HG03565 (cell line): ENCODE measurements around the gene PXDC1.

Experiments used
- ATAC-seq: cut with Tn5 transposase; IDR thresholded peaks from one replicate; pipeline ENCODE4 v1.9.1; 2021; ENCODE audit warnings: mild to moderate bottlenecking, moderate library complexity; ENCODE audit not compliant: unreplicated experiment

Gene PXDC1

DNA sequence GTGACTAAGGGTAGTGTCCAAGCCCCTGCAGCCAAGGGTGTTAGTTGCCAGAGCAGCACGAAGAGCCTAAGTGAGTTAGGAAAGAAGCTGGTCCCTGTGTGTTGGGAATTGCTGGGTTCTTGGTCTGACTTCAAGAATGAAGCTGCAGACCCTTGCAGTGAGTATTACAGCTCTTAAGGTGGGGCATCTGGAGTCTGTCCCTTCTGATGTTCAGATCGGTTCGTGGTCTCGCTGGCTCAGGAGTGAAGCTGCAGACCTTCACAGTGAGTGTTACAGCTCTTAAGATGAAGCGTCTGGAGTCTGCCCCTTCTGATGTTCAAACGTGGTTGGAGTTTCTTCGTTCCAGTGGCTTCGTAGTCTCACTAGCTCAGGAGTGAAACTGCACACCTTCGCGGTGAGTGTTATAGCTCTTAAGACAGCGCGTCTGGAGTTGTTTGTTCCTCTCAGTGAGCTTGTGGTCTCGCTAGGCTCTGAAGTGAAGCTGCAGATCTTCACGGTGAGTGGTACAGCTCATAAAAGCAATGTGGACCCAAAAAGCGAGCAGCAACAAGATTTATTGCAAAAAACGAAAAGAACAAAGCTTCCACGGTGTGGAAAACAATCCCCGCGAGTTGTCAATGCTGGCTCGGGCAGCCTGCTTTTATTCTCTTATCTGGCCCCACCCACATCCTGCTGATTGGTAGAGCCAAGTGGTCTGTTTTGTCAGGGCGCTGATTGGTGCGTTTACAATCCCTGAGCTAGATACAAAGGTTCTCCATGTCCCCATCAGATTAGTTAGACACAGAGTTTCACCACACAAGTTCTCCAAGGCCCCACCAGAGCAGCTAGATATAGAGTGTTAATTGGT, 31.8 kb downstream of the PXDC1 start:
- ATAC-seq = no peak

DNA sequence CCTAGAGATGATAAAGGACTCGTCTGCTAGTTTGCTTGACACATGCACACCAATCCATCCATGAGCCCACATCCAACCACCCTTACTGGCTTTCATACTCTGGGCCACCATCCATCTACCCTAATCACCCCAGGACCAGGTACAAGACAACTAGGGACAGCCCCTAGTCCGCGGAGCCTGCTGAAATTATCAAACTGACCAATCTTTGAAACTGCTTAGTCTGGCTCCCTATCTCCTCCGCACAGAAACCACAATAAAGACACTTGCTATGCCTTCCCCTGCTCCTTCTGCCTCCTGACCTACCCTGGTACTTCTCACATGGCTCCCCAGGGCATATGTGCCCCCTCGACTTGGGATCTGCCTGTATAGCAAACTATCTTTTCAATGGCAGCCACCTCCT, 33.1 kb downstream of the PXDC1 start:
- no peak for ATAC-seq

DNA sequence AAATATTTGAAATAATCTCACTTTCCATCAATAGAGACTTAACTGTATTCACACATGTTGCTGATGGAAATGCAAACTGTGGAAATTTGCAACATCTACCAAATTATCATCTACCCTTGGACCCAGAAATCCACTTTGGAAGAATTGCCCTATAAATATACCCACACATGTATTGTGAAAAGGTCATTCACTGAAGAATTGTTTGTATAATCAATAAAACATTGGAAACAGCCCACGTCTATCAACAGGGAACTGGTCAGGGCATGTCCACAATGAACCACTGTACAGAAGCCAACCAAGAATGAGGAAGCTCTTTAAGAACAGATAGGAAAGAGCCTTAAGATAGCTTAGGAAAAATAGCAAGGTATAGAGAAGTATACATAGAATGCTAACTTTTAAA, 36.2 kb downstream of the PXDC1 start:
- ATAC-seq = no peak

DNA sequence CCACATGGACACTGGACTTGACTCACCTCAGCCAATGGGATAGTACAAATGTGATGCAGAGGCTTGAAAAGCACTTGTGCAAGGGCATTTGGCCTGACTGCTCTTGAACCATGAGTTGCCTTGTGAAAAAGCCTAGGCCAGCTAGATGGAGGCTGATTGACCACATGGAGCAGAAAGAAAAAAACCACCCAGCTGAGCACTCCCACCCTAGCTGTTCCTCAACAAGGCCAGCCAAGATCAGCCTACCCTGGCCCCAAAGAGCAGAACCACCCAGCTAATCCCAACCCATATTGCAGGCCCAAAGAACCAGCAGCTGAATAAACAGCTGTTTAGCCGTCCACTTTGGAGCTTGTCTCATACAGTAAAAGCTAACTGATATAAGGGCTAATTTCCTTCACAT, 36.7 kb downstream of the PXDC1 start:
- ATAC-seq = no peak

DNA sequence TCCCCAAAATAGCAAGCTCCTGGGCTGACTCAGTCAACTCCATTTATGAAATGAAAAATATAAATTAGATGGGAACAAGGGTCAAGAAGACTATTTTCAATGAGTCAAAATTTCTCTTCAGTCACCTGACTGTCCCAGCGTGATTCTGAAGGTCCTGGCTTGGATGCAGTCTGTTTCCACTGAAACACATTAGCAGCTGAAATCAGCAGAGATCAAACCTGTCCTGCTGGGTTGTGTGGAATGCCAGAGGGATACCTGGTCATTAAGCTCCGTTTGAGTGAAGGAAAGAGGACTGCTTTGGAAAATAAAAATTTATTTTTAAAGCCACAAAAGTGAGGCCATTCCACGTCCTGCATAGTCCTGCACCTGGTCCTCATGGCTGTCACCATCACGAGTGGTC, 37.4 kb downstream of the PXDC1 start:
- ATAC-seq = no peak

DNA sequence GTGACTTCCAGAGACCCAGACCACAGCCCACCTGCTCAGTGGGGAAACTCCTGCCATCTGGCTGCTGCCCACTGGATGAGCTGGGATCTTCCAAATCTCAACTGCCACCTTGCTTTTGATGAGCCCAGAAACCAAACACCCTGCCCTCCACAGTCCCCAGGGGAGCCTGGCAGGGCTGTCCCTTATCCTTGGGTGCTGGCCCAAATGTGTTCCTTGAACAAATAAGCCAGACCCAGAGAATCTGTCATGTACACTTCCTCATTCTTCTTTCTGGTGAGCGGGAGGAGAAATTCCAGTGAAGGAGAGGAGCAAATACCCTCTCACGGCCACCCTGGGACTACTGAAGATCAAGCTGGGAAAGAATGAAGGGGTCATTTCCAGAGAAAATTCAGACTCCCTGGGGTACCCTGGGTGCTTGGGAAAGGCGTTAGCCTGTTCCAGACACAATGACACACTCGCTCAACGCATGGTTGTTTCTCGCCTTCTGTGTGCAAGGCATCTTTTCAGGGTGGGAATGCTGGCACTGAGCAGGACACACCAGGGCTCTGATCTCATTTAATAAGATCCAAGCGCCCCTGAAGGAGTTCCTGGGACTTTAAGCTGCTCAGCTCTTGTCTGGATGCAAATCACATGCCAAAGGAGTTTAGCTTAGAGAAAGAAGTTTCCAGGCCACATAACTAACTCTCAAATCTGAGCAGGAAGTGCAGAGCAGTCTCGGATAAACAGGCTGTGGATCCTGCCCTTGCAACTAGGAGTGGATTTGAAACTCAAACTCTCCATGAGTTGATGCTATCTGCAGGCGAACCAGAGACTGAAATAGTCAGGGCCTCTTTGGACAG, 38.5 kb downstream of the PXDC1 start:
- ATAC-seq = no peak

DNA sequence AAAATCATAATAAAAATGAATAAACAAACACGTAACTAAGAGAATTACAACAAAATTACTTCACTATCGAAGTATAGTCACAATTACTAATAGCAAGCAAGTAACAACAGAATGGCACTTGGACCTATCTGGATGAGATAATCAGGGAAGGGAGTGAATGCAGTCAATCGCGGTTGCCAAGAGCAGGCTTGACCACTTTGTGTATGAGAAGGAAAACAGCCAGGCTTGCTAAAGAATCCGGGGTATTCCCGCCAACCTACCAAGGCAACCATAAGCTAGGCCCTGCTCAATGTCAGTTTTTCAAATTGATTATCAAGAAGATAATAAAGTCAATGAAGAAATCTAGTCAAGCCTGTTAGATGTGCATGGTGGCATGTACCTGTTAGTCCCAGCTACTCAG, 39.7 kb downstream of the PXDC1 start:
- no peak for ATAC-seq

DNA sequence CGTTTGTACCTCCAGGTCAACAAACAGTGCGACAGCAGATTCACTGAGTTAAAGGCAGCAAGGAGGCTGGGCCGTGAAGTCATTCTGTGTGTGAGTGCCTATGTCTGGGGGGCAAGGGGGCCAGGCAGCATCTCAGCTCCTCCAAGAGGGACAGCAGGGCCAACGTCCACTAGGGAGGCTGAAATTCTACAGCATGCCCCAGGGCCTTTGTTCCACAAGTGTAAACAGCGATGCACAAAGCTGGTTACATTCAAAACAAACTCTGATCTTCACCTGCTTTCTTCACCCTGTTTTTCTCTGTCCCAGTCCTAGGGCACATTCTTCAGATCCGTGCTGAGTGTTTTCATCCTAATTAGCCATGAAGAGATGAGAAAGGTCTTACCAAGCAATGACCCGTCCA, 41.1 kb downstream of the PXDC1 start:
- no peak for ATAC-seq

DNA sequence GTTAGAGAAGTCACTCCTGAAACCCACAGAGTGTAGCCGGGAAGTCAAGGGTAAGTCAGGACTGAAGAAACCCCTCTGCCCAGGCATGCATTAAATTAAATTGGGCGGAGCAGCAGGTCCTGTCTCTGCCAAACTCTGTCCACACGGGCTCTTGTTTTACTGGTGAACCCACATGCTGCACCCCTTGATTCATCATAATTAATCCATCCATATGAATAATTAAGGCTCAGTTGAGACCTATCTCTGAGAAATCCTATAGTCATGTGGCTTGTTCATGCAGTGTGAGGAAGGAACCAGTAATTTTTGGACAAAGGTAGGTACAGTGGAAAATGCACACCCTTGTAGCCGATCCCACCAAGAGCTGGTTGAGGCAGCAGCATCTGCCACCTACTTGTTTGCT, 43.0 kb downstream of the PXDC1 start:
- ATAC-seq = no peak

DNA sequence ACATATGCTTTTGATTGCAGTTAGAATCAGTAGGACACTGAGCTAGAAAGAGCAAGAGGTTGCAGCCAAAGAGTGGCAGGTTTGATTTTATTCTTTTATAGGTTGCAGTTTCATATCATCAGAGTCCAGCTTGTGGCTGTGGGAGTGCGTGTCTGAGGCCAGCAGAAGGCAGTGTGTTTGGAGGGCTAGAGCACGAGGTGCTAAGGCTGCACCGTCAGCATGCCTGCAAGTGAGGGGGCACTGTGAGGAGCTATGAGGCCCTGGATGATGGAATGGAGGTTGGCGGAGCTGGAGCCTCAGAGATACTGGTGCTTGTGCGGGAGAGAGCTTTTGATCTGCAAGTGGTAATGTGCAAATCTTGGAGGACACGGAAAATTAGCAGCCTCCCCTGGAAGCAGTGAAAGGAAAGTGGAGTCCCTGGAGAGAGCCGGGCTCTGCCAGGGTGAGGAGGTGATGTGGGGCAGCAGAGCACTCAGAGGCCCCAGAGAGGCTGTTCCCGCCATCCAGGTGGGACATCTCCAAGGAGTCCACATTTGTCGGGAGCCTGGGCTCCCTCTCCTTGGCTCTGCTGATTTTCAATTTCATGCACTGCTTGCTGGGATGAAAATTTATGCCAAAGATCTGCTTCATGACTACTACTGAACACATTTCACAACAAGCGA, 43.6 kb downstream of the PXDC1 start:
- ATAC-seq = no peak

DNA sequence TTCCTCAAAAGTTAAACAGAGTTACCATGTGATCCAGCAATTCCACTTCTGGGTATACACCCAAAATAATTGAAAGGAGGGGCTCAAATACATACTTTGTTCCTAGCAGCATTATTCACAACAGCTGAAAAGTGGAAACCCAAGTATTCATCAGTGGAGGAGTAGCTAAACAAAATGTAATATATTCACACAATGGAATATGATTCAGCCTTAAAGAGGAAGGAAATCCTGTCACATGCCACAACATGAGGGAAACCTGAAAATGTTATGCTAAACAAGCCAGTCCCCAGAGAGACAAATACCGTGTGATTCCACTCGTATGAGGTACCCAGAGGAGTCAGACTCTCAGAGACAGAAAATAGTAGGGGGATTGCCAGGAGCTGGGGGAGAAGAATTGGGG, 44.5 kb downstream of the PXDC1 start:
- ATAC-seq = no peak

DNA sequence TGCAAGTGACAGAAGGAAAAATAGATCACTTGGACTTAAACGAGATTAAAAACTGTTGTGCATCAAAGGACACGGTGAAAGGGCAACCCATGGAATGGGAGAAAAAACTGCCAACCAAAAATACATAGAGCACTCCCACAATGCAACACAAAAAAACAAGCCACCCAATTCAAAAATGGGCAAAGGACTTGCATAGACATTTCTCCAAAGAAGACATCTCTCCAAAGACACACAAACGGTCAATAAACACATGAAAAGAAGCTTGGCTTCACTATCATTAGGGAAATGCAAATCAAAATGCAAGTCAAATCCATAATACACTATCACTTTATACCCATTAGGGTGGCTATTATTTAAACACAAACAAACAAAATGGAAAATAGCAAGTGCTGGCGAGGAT, 45.0 kb downstream of the PXDC1 start:
- ATAC-seq = no peak

DNA sequence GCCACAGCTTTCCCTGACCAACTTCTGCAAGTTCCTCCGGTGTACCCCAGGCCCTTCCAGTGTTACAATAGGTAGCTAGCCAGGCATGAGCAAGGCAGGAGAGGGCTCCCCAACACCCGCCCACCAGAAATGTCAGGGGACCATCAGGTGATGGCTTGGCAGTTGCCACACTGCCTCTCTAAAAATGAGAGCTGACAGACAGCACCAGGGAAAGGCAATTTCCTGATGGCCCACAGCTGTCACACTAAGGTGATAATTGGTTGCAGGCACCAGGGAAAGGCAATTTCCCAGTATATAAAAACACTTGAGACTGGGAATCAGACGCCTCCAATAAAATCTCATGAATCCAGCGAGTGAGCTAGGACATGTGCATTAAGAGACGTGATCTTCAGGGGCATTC, 49.9 kb downstream of the PXDC1 start:
- ATAC-seq = no peak

DNA sequence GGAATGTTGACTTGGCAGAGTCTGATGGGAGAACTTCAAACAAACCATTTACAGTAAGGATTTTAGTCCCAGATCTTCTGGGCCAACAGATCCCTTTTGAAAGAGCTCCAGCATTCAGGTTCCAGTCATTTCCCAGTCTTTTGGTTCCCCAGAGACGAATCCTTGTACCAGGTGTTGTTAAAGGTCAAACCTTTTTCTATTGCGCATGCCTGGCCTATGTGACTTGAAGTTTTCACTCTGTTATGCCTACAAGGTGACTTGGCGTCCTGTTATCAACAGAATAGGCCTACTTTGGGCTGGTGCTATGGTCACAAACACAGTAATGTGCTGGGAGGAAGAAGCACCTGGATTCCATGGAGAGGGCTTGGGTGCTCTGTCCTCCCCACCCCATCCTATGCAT, 52.3 kb downstream of the PXDC1 start:
- no peak for ATAC-seq

DNA sequence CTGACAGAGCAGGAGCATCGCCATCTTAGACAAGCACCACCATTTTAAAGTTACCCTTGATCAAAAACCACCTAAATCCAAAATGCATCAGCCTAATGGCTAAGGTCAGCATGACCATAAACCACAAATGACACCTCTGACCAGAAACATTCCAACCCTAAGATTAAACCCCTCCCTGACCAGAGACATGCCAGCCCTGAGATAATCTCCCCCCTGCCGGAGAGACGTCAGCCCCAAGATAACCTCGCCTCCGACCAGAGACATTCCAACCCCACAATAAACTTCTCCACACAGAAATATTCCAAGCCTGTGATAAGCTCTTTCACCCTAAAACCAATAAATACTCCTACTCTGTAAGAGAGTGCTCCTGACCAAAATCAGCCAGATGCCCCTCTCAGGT, 53.5 kb downstream of the PXDC1 start:
- no peak for ATAC-seq

DNA sequence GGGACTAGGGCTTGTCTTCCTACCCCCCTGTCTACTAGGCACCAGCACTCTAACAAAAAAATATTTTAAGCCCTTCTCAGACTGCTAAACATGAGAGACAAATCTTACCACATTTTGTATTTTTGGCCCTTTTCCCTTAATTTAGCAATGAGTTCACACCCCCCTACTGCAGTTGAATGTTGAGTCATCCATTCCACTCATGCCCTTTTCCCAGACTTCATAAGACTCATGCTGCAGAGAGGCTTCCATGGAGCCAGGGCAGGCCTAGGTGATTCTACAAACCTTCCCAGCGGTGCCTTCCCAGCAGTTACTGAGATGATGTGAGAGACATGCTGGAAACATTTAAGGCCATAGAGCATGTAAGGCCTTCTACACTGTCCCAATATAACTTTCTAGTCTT, 53.9 kb downstream of the PXDC1 start:
- ATAC-seq = no peak

DNA sequence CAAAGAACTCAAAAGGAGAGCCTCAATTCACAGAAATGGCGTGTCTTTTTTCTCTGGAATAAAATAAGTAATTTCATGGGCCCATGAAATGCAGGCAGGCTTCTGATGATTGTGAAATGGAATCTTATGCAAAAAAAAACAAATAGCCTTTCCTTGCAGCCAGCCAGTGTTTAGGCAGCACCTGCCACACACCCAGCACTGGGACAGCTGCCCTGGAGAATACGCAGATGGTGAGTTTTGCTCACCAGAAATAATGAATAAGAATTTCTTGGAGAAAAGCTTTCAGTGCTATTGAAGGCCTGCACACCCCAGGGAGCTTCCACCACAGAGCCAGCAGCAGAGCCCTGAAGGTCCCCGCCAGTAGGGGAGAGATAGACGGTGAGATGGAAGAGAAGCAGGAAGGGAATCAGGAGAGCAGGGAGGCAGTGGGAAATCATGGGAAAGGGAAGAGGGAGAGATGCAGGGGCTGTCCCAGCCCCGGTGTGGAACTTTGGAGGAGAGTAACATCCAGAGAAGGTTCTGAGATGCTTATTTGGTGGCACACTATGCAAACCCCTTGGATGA, 54.9 kb downstream of the PXDC1 start:
- no peak for ATAC-seq

DNA sequence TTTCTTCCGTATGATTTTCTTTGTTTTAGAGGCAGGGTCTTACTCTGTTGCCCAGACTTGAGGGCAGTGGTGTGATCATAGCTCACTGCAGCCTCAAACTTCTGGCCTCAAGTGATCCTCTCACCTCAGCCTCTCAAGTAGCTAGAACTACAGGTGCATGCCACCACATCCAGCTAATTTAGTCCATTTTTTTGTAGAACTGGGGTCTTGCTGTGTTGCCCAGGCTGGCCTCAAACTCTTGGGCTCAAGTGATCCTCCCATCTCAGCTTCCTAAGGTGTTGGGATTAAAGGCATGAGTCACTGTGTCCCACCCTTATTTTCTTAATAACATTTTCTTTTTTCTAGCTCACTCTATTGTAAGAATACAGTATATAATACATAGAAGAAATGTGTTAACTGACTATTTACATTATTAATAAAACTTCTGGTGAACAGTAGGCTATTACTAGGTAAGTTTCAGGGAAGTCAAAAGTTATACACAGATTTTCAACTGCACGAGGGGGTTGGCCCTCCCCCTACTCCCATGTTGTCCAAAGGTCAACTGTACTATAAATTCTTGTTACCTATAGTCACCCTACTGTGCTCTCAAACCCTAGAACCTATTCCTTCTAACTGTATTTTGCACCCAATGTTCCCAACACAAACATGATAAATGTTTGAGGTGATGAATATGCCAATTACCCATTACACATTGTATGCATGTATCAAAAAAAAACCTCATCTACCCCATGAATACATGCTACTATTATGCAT, 56.3 kb downstream of the PXDC1 start:
- no peak for ATAC-seq

DNA sequence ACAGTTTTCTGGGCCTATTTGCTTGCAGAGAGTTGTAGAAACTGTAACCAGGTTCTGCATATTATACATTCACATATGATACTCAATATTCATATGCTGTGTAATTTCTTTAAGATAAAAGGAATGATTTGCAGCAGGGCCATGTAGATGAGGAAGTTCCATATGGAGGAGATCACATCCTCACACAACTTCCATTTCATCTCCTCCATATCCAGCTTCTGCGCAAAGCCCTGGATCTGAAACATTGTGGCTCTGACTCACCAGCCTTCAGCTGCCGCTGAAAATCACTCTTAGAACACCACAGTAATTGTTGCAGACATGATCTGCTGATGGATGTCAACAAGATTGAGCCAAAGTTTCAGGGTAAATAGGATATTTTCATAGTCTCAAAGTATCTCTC, 57.7 kb downstream of the PXDC1 start:
- no peak for ATAC-seq

DNA sequence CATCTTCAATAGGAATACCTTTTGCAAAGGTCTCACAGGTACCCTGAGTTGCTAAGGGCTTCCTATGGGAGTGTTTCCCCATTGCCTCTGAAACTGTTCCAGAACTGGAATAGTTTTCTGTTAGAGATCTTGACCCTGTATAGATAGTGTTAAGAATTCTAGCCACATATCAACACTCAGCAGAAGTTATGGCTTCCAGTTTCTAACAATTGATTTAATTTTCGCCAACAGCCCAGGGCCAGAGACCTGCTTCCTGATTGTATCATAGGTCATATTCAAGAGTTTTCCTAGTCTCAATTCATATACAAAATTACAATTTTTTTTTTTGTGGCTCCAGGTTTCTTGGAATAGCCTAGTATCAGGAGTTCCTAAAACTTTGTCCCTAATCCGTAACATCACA, 61.0 kb downstream of the PXDC1 start:
- no peak for ATAC-seq

DNA sequence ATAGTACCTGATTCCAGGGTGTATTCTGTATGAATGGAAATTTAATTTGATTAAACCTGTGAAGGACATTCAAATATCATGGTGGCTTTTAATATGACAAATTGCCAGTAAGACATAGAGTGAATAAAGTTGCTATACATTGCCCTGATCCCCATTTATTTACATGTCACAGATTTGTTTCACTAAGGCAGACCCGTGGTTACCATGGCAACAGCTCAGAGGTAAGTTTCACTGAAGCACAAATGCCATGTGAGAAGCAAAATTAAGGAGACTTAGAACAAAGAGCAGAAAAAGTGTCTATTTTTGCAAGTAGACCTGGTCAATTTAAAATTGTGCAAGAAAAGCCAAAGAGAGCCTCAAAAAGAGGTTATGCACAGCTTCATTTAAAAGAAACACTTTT, 63.7 kb downstream of the PXDC1 start:
- ATAC-seq = no peak
